Stimulated activated CD4-positive, alpha-beta T cell treated with anti-CD3 and anti-CD28 coated beads, Interleukin-4, amount 100 ng/mL, for 24 hours (primary cell): ENCODE measurements around the gene CLEC11A.
"Not testable (repeated sequence)": the region's sequence is repeated elsewhere in the genome, so short reads cannot be mapped to it uniquely, and the experiment has no call there.

Source experiments
- DNase-seq: peaks from one replicate; pipeline ENCODE4 v3.0.0-alpha.2; 2020

Gene CLEC11A

GRCh38 chr19:50763521-50763920, 40.4 kb downstream of the CLEC11A start:
- DNase-seq, result not testable (repeated sequence)

- DNase-seq, result no peak
These were observed 41.2 kb downstream of the CLEC11A start for GRCh38 chr19:50764409-50764808.

- DNase-seq, result not testable (repeated sequence)
These were observed 43.6 kb downstream of the CLEC11A start for GRCh38 chr19:50766746-50767145.

- not testable (repeated sequence) for DNase-seq
These were observed 44.1 kb downstream of the CLEC11A start for GRCh38 chr19:50767263-50767662.

DNA sequence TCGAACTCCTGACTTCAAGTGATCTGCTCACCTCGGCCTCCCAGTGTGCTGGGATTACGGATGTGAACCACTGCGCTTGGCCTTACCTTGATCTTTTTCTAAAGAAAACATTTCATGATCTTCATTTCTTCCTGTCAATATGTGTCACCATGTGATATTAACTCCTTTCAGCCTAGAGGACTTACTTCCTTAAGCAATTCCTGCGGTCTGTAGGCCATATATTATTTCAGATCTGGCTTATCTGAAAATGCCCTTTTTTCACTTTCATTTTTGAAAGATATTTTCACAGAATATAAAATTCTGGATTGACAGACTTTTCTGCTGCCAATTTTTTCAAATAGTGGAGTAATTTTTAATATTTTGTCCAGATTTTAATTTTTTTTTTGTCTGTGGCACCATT, 45.1 kb downstream of the CLEC11A start:
- DNase-seq, result no peak

- not testable (repeated sequence) for DNase-seq
These were observed 47.0 kb downstream of the CLEC11A start, which contains the start of gene GPR32 for GRCh38 chr19:50770164-50770563. Gene GPR32 (plus strand): TSS chr19:50770464. CDS start chr19:50770601, 137 bp downstream.

- DNase-seq, result no peak
These were observed 47.7 kb downstream of the CLEC11A start for GRCh38 chr19:50770888-50771287.

GRCh38 chr19:50772476-50772875, 49.3 kb downstream of the CLEC11A start:
- no peak for DNase-seq

DNA sequence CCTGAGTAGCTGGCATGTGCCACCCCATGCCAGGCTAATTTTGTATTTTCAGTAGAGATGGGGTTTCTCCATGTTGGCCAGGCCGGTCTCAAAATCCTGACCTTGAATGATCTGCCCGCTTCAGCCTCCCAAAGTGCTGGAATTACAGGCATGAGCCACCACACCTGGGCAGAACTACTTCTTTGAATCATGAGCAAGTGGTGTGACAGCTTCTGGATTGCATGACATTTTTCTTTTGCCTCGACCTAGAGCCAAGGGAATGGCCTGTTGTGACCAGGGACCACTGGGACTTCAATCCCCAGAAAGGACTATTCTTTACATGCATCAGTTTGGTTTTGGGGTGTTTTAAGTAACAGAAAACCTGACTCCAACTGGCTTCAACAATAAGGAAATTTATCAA, 49.7 kb downstream of the CLEC11A start:
- DNase-seq, result not testable (repeated sequence)

GRCh38 chr19:50773454-50773853, 50.3 kb downstream of the CLEC11A start:
- not testable (repeated sequence) for DNase-seq
